Brain pericyte (primary cell): ENCODE data around the gene KRTAP10-10.
"Not testable (repeated sequence)": the region's sequence is repeated elsewhere in the genome, so short reads cannot be mapped to it uniquely, and the experiment has no call there.

Experiments used
- DNase-seq: peaks from one replicate; pipeline ENCODE4 v3.0.0-alpha.2; 2012; ENCODE audit warnings: low read depth, low spot score

Gene KRTAP10-10, protein sequence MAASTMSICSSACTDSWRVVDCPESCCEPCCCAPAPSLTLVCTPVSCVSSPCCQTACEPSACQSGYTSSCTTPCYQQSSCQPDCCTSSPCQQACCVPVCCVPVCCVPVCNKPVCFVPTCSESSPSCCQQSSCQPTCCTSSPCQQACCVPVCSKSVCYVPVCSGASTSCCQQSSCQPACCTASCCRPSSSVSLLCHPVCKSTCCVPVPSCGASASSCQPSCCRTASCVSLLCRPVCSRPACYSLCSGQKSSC

GRCh38 chr21:44637018-44637850 lies at the start of gene KRTAP10-10:
TSS of gene KRTAP10-10 (plus strand) at chr21:44637356. CDS start at chr21:44637418, 62 bp downstream.
- DNase-seq: no peak

- no peak for DNase-seq
Observed at GRCh38 chr21:44589094-44589493, 48.1 kb upstream of the KRTAP10-10 start.

GRCh38 chr21:44589586-44590305 lies 47.4 kb upstream of the KRTAP10-10 start:
- DNase-seq: no peak

GRCh38 chr21:44590311-44590721 lies 46.8 kb upstream of the KRTAP10-10 start:
- DNase-seq: no peak

GRCh38 chr21:44590897-44591800 lies 46.0 kb upstream of the KRTAP10-10 start:
- not testable (repeated sequence) for DNase-seq

GRCh38 chr21:44591801-44592130 lies 45.4 kb upstream of the KRTAP10-10 start:
- DNase-seq: not testable (repeated sequence)

DNA sequence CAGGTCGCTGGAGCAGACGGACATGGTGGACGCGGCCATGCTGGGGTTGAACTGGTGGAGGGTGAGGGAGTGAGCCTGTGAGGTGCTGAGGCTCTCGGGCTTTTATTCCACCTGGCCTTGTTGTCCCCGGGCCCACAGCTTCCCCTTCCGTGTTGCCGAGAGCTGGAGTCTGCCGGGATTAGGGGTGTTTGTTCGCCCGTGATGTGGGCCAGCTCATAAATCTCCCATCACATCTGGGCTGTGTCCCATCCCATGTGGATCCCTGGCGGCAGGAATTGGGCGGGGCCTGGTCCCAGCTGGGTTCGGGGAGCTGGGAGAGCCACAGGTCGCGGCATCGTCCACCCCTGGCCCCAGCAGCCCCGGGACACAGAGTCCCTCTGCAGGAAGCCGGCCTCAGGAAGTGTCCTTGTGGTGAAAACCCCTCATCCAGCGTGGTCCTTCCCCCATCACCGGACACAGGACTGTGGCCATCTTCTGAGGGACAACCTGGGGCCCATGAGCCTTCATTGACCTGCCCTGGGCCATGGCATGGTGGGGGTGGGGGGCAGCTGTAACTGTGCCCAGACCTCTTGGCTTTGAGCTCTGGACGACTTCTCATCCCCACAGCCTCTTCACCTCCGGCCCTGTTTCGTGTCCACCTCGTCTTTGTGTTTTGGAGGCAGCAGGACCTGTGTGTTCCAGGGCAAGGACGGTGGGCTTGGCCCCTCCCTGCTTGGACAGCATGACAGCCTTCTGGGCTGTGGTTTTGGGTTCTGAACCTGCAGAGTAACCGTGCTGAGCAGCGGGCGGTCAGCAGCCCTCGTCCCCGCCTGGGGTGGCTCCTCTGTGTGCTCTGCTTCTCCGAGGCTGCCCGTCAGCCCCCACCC lies 44.5 kb upstream of the KRTAP10-10 start, which contains the start of gene KRTAP10-6:
Gene KRTAP10-6 (minus strand): TSS at position 60 of the 866 bp plus-strand sequence. CDS start 21 bp downstream, at position 39.
- no peak for DNase-seq

DNA sequence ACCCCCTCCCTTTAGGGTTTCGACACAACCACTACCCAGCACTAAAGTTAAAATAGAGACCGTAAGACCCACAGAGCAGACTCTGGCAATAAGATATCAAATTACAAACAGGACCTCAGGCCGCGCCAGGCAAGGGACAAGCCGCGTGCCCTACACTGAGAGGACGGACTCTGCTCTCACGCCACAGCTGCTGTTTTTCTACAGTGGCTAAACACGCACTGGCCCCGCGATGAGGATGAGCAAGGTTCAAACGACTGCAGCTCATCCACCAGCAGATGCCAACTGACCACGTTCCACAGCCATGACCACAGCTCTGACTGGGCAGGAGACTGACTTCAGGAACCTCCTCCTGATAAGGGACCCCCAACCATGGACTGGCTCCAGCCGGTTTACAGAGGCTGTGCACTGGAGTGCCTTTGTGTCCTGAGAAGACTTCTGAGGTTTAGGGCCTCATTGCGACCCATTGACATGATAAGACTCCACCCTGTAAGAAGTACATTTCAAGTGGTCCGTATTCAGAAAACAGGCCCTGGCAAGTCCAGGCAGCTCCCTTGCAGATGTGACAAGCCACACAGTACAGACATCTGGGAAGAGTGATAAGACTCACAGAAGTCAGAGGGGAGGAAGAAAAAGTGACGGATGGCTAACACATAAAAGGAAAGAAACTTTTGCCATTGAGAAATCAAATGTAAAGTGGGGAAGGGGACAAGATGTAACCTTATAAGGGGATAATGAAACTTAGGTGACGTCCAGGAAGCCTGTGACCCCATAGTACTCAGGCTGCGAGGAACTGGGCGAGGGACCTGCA lies 43.4 kb upstream of the KRTAP10-10 start:
- DNase-seq: no peak

- no peak for DNase-seq
Observed at GRCh38 chr21:44594406-44594916, 42.7 kb upstream of the KRTAP10-10 start.

- DNase-seq: no peak
Observed at GRCh38 chr21:44595524-44595923, 41.6 kb upstream of the KRTAP10-10 start.

GRCh38 chr21:44596068-44596725 lies 41.0 kb upstream of the KRTAP10-10 start:
- no peak for DNase-seq

DNA sequence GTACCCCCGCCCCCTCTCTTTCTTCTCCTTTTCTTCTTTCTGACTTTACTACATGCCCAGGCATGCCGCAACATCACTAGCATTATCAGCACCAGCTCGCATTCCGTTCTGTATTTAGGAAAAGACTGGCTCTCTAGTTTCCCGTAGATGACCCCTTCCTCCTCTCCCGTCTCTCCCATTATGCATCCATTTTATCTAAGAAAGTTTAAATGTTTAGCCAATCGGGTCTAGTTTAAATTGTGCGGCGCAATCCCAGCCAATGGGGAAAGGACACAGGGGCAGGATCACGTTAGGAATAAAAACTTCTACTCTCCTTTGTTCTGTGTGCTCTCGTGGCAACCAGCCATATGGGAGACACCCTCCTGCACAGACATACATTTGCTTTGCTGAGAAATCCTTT lies 39.1 kb upstream of the KRTAP10-10 start:
- DNase-seq: no peak

- no peak for DNase-seq
Observed at GRCh38 chr21:44599264-44600029, 37.7 kb upstream of the KRTAP10-10 start.

- not testable (repeated sequence) for DNase-seq
Observed at GRCh38 chr21:44600118-44600978, 36.8 kb upstream of the KRTAP10-10 start, which contains the start of gene KRTAP10-7. TSS of gene KRTAP10-7 (plus strand) at chr21:44600597. CDS start at chr21:44600622, 25 bp downstream.

DNA sequence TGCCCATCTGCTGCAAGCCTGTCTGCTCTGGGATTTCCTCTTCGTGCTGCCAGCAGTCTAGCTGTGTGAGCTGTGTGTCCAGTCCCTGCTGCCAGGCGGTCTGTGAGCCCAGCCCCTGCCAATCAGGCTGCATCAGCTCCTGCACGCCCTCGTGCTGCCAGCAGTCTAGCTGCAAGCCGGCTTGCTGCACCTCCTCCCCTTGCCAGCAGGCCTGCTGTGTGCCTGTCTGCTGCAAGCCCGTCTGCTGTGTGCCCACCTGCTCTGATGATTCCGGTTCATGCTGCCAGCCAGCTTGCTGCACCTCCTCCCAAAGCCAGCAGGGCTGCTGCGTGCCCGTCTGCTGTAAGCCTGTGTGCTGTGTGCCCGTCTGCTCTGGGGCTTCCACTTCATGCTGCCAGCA lies 36.1 kb upstream of the KRTAP10-10 start:
- not testable (repeated sequence) for DNase-seq

- DNase-seq: no peak
Observed at GRCh38 chr21:44601596-44602462, 35.3 kb upstream of the KRTAP10-10 start.
